Epithelial cell of proximal tubule (primary cell): ENCODE results near the gene DMD. TPM values are rescaled to one million over a fixed set of nuclear protein-coding genes. Genes with fewer than 3 reads are reported as not detected.

Source experiments
- DNase-seq: peaks from one replicate; pipeline ENCODE4 v3.0.0-alpha.2; 2011; ENCODE audit warnings: low read depth
- H3K4me3 ChIP-seq: 2 replicates; pipeline ENCODE4 v1.5.1; 2011; ENCODE audit warnings: low read depth, mild to moderate bottlenecking, low read length
- total RNA-seq: library from RNA; depleted of rRNA; stranded (reverse); fragments of >200 nt; gene quantifications from 2 replicates; pipeline ENCODE4 v1.2.3, GENCODE V29; 2015
- TF ChIP-seq, protein P1 (sequence below): conservative IDR thresholded peaks from 2 replicates; pipeline ENCODE4 v1.5.1; 2012; ENCODE audit warnings: low read depth, mild to moderate bottlenecking, low read length

DMD gene
- total RNA-seq, 1 donor from 2014 or later = 1.3 TPM

DNA sequence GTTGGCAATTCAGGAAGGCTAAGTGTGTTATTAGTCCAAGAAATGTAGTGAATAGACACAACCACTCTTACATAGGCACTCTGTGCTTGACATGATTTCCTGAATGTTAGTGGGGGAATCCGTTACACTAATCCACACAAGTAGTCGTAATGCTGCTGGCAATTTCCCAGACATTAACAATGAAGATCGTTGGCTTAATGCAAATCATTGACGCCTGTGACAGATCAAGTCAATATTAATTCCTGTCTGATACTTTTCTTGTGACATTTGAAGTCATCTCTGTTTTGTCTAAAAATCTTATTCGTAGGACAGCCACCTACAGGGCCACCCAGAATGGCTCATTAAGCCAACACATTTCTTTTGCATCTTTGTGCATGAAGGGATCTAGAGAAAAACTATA, 1200.4 kb downstream of the DMD start:
- DNase-seq = no peak
- TF ChIP-seq, protein P1, sequence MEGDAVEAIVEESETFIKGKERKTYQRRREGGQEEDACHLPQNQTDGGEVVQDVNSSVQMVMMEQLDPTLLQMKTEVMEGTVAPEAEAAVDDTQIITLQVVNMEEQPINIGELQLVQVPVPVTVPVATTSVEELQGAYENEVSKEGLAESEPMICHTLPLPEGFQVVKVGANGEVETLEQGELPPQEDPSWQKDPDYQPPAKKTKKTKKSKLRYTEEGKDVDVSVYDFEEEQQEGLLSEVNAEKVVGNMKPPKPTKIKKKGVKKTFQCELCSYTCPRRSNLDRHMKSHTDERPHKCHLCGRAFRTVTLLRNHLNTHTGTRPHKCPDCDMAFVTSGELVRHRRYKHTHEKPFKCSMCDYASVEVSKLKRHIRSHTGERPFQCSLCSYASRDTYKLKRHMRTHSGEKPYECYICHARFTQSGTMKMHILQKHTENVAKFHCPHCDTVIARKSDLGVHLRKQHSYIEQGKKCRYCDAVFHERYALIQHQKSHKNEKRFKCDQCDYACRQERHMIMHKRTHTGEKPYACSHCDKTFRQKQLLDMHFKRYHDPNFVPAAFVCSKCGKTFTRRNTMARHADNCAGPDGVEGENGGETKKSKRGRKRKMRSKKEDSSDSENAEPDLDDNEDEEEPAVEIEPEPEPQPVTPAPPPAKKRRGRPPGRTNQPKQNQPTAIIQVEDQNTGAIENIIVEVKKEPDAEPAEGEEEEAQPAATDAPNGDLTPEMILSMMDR = no peak
- H3K4me3 ChIP-seq = no peak overlapping the region

DNA sequence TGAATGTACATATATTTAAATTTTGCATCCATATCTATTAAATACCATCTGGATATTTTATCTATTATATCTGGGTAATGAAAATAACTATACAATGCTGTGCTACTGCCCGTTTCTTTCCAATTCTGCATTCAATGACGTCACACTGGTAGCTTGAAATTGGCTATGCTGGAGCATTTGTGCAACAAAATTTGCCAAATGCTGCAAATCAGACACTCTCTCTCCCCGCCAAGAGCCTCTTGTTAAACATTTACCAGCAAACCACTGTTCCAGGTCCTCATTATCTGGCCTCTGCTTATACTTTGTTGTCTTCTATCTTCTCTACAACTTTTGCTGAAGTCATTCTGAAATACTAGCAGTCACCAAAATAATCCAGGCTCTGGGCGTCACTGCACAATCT, 1201.1 kb downstream of the DMD start:
- TF ChIP-seq, protein P1 = no peak
- DNase-seq = no peak
- H3K4me3 ChIP-seq = no peak overlapping the region

DNA sequence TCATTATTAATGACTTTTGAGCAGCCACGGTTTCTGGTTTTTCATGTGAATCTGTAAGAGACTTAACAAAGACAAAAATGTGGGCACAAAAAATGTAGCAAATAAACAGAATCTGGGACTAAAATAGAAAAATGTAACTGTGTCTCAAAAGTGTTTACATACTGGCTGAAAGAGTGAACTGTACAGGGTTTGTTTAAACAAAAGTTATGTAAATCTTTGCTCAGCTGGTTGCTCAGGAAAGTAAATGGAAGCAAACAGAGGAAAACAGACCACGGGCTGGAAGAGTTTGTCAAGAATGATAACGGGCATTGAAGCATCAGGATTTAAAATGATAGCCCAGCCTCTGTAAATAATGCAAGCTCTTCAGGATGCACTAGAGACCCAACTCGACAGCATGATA, 1217.7 kb downstream of the DMD start:
- no peak for DNase-seq
- H3K4me3 ChIP-seq = no peak overlapping the region
- TF ChIP-seq, protein P1 = no peak

DNA sequence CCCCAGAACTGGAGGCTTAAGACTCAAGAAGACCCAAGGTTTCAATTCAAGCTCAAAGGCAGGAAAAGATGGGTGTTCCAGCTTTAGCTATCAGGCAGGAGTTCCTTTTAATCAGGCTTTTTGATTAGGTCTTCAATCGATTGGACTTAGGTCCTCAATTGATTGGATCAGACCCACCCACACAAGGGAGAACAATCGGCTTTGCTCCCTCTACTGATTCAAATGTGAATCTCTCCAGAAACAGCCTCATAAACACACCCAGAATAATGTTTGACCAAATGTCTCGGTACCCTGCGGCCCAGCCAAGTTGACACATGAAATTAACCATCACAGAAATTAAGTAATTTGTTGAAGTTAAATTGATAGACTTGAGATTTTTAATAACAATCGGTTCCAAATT, 1222.4 kb downstream of the DMD start:
- TF ChIP-seq, protein P1 = peak; percentile 28

DNA sequence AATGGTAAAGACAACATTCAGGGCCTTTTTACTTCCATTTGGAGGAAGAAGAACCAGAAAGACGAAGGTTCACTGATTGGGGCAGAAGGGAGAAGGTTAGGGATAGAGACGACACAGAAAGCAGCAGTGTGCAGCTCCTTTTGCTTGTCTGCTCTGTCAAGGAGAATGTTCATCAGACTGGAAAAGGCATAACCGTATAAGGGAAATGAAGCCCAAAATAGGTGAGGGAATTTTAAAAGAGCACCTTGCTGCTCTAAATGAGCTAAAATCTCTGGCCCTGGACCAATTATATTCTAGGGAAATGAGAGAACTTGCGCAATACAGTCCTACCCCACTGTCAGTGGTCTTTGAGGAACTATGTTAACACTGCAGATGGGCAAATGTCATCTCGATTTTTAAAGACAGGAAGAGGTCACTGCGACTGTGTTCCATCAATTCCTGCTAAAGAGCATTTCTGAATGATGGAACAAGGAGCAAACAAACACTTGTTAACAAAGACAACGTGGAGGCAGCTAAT, 1229.7 kb downstream of the DMD start:
- H3K4me3 ChIP-seq = no peak overlapping the region
- TF ChIP-seq, protein P1 = no peak
- no peak for DNase-seq

More for the DNA sequence above, 1222.4 kb downstream of the DMD start:
- H3K4me3 ChIP-seq = no peak overlapping the region
- DNase-seq = no peak

DNA sequence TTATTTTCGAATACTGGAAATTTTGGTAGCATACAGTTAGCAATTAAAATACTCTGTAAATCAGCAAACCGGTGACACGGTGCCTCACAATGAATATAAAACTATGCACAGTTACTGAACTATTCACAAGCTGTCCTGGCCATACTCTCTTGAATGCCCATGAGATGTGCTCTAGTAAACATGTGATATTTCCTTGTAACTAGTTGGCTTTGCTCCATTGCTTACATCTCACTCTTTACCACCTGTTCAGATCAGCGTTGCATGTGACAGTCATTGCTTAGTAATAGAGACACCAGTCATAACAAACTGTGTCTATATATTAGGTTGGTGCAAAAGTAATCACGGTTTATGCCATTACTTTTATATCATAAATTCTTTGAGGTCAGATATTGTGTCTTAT, 1241.6 kb downstream of the DMD start:
- no peak overlapping the region for H3K4me3 ChIP-seq
- peak; percentile 64 for DNase-seq
- TF ChIP-seq, protein P1 = no peak

DNA sequence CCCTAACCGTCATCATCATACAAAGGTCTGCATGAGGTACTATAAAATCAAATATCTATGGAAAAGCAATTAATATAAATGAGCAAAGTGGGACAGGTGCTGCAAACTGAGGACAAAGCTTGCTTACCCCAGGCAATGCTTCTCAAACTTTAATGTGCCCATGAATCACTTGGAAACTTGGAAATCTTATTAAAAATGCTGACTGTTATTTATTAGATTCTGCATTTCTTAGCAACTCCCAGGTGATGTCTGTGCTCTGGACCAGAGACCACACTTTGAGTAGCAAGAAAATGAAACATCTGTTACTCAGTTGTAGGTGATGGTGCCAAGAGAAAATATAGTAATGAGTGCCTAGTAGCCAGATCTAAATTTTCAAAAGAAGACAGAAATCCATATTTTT, 1249.1 kb downstream of the DMD start:
- H3K4me3 ChIP-seq = no peak overlapping the region
- TF ChIP-seq, protein P1 = no peak
- DNase-seq = no peak
